HS-5 (cell line): ENCODE measurements around the gene LONRF2.
"Not testable (repeated sequence)": the region's sequence is repeated elsewhere in the genome, so short reads cannot be mapped to it uniquely, and the experiment has no call there.

Experiments
- DNase-seq: peaks from one replicate; pipeline ENCODE4 v3.0.0-alpha.2; 2012; ENCODE audit warnings: low read depth

Gene LONRF2

DNA sequence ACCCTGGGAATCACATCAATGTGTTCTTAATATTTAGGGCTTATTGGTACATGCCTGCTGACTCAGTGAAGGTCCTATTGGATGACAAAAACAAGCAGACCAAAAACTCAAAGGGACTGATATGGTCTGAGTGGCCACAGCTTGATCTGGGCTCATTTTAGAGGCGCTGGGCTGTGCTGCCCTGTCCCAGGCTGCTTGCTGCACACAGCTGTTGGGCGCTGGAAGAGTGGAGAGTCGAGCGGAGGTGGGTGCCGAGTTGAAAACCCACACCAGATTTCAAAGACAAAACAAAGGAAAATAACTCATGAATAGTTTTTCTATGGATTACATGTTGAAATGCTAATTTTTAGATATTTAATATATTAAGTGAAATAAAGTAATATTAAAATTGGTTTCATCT lies 68.5 kb downstream of the LONRF2 start:
- no peak for DNase-seq

DNA sequence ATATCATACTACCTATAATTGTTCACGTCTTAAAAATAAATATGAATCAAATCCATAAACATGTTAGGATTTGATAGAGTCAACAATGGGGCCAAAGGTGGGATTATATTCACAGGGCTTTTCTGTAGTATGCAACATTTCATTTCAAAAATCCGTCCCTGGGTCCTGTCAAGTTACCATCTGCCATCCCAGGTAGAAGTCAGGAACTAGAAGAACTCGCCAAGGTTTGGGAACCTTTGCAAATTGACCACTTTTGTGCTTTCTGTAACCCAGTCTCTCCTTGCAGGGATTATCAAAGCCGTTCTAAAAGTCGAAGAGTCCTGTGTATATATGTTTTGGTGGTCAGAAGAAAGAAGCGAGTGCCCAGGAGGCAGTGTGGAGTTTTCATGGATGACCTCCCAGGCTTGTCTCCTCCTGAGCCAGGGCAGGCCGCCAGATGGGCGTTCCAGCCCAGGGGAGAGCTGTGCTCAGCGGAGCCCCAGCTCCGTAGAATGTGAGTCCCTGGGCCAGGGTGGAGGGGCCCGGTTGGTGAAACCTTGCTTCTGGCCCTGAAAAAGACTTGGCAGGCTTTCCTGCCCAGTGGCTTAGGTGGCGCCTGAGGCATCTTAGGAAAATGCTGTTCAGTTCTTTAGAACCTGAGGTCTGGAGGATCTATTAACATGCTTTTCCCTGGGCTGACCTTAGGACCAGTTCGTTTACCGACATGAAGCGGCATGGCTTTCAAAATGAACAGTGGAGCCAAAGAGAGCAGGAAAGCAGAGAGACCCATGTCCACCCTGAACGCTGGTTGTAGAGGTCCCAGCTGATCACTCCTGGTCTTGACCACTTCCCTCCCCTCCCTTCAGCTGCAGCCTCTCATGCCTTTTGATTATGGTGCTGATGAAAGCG lies 69.2 kb downstream of the LONRF2 start:
- DNase-seq = no peak

DNA sequence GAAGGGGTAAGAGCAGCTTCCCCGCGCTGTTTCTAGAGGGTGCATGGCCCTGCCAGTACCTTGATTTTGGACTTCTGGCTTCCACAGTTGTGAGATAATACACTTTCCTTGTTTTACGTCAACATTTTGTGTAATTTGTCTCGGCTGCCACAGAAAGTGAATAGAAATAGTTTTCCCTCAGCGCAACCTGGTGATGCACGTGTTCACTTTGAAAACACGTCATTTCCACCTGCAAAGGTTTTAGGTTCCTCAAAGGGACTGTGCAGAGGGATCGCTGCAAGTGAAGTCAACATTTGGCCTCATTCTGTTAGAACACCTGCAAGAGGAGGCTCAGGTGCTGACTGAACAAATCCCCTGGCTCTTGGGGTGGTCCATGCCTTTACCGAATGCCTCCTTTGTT lies 71.7 kb downstream of the LONRF2 start:
- DNase-seq = no peak

DNA sequence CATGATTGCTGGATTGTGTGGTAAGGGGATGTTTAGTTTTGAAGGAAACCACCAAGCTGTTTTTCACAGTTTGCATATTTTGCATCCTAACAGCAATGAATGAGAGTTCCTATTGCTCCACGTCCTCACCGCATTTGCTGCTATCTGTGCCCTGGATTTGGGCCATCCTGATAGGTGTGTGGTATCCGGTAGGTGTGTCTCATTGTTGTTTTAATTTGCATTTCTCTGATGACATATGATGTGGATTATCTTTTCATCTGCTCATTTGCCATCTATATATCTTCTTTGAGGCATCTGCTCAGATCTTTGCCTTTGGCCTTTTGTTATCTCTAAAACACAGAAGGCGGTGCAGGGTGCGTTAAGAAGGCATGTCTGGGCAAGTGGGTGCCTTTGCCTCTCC lies 73.3 kb downstream of the LONRF2 start:
- no peak for DNase-seq

DNA sequence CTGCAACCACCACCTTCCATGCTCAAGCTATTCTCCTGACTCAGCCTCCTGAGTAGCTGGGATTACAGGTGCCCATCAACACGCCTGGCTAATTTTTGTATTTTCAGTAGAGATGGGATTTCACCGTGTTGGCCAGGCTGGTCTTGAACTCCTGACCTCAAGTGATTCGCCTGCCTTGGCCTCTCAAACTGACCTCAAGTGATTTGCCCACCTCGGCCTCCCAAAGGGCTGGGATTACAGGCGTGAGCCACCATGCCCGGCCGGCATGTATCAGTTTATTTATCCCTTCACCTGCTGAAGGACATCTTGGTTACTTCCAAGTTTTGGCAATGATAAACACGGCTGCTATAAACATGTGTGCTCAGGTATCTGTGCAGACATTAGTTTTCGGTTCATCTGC lies 73.7 kb downstream of the LONRF2 start:
- DNase-seq = not testable (repeated sequence)

DNA sequence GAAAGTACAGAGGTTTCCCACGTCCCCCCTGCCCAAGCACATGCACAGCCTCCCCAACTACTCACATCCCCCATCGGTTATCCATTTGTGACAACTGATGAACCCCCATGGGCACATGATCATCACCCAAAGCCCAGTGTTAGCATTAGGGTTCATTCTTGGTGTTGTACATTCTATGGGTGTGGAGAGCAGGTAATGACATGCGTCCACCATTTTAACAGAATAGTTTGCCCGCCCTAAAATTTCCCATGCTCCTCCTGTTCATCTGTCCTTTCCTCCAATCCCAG lies 74.3 kb downstream of the LONRF2 start:
- DNase-seq = no peak

DNA sequence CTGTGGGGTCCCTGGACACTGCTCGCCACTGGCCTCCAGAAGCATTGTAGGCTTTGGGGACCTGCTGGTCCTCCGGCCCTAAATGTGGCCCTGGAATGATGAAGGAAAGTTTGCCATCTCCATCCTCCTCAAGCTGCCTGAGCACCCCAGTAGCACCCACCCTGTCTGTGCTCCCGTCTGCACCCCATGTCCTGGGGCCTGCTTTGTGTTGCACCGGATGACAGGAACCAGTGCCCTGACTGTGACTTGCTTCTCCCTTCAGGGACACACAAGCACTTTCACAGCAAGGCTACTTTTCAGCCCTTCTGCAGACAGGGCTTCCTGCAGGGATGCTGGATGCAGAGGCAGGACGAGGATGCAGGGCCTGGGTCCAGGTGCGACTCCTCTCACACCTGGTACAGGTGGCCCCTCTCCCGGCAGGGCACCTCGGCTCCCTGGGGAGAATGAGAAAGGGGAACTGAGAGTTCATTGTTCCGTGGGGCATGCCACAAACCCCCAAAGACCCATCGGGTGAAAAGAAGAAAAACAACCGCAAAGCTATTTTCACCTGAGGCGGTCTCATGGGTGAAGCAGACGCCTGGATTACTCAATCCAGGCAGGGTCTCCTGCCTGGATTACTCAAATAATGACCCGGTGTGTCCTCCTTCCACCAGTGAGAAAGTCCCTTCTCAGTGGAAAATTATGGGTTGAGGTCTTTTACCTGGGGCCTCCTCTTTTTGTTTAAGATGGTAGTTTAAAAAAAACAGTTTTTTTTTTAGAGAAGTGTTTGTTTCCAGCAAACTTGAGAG lies 74.9 kb downstream of the LONRF2 start:
- no peak for DNase-seq

DNA sequence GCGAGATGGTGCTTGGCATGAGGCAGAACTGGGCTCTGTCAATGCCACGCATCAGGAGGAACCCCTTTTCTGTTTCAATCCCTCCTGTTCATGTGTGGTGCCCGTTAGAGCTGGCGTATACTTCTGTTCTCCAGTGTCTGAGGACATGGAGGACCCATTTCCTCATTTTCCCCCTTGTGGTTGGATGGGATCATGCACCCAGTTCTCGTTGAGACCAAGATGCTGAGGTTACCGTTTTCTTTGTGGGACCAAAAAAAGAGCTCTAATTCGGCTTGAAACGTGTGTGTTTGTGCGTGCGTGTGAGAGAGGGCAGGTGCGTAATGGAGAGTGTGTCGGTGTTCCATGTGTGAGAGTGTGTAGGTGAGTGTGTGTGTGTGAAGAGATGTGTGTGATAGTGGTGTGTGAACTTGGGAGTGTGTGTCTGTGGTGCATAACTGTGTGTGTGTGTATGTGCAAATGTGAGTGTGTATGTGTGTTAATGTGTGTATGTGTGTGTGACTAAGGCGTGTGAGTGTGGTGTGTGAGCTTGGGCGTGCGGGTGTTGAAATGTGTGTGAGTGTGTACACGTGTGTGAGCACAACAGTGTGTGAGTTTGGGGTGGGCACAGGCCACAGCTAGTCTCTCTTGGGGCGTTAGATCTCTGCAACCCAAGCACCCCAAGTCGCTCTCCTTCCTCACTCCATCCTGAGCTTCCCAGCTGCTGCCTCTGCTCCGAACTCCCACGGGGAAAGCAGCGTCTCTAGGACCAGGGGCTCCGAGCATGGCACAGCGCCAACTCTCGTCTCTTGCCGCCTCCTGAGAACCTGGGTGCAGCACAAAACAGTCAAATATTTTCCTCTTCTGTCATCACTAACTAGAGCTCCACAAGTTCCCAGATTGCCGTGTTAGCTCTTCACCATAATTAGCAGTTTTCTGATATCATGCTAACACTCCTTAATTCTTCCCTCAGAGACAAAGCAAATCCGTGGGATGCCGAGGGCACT lies 75.8 kb downstream of the LONRF2 start:
- no peak for DNase-seq

DNA sequence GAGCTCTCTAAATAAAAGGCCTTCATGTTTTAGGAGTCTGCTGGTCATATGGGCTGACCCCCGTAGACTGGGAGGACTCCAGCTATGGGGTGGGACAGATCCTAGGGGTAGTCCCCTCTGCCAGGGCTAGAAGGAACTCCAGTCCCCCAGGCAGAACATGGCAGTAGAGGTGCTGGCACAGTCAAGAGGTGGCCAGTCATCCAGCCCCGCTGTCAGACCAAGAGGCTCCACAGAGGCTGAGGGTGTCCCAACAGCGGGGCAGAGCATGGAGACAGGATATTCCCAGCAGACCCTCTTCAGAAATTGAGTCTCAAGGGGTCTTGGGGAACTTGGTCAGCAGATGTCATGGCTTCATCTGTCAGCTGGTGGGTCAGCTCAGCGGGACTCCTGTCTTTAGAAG lies 76.6 kb downstream of the LONRF2 start:
- no peak for DNase-seq

DNA sequence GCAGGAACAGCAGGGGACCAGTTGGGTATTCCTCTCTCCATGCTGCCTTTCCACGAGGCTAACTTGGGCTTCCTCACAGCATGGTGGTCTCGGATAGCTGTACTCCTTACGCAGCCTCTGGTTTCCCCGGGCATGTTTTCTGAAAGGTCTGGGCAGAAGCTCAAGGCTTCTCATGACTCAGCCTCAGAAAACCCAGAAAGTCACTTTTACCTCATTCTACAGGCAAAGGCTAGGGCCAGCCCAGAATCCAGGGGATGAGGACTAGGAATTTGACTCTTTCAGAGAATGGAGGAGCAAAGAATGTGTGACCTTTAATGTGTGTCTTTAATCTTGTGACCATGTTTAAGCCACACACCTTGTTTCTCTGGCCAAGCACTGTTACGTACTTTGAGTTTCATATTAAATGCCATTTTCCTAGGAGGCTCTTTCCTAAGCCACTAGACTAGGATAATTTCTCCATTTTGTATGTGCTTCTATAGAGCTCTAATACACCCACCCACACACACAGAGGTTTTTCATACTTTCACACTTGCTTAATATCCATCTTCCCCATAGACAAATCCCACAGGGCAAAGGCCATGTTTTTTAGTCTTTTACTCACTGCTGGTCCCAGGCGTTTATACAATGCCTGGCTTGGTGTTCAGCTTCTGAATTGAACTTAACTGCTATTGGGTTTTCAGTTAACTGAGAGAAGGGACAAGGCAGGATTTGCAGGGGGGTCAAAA lies 77.3 kb downstream of the LONRF2 start:
- DNase-seq = peak; percentile 29

DNA sequence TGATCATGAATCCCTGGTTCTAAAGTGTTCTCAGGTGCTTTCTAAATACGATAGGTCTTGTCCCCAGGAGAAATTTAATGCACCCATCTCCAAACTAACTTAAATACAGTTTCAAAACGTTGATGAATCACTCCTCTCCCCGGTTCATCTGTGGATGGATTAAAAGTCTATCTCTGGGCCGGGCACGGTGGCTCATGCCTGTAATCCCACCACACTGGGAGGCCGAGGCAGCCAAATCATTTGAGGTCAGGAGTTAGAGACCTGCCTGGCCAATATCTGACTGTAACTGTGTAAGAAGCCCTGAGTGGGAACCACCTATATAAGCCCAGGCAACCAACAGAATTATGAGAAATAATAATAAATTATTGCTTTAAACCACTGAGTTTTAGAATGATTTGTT lies 78.7 kb downstream of the LONRF2 start:
- no peak for DNase-seq

DNA sequence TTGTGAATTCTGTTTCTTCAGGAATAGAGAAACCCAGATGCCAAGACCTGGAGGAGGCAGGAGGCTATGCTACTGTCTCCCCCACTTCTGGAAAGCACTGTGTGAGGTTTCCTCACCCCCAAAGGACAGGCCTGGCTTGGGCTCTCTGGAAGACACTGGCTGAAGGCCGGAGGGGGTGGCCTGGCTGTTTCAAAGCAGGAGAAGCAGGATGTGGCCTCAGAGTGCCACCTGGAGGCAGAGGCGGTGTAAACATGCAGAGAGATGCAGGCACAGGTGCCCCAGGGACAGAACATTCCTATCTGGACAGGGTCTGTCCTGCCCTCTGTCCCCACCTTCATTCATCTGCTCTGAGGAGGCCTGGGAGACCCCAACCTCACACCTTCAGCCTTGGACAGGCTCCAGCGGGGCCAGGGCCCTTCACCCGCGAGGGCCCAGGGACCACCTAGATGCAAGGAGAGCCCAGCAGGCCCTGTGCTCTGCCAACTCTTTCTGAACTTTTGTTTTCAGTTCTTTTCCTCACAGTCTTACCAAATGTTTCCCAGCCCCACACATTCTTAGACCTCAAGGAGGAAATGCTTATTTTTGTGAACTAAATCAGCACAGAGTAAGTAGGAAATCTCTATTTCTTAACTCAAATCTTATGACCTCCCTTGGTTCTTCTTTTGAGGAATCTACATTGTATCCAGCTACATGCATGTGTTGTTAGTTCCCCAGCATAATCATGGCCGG lies 79.2 kb downstream of the LONRF2 start:
- DNase-seq = peak; percentile 59

DNA sequence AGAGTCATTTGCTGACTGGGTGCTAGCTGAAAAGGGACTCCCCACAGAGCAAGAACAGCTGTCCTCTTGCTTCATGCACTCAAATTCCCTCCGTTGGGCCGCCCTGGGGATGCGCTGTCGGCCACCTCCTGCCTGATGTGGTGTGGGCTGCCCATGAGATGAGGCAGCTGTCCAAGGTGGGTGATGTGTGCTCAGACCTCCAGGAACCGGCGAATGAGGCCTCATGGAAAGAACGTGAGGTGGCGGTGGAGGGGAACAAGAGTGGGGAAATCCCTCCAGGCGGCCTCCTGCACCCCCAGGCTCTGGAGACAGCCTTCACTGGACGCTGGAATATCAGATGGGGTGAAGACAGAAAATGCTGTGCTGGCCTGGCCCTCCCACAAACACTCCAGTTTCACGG lies 79.8 kb downstream of the LONRF2 start:
- DNase-seq = no peak

DNA sequence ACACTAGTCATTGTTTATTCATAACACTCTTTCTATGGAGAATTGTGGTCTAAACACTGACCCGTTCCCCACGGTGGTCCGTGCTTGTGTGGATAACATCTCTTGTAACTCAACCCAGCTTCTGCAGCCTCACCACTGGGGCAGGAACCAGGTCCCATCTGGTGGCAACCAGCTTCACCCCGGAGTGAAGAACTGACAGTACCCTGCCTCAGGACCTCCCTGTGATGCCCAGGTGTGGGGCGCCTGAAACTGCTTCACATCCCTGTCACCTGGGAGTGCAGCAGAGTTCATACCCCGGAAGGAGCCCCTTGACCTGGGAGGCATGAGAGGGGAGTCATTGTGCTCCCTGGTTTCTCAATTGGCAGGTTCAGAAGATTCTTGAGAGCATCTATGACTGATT lies 81.1 kb downstream of the LONRF2 start:
- DNase-seq = no peak

DNA sequence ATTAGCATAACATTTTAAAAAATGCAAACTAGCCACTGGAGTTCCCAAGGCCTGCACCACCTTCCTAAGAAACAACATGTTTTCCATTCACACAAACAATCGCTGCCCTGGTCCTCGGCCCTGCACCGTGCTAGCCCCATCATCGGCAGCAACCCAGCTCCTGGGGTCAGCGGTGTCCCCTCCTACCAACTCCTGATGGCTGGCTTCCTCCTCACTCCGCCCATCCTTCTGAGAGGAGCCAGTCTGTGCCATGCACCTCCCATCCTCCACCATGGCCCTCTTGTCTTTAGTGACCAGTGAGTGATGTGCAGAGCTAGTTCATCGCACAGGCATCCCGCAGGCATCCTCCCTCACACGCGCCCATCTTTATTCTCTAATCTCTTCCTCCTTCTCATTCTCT lies 81.9 kb downstream of the LONRF2 start:
- no peak for DNase-seq

DNA sequence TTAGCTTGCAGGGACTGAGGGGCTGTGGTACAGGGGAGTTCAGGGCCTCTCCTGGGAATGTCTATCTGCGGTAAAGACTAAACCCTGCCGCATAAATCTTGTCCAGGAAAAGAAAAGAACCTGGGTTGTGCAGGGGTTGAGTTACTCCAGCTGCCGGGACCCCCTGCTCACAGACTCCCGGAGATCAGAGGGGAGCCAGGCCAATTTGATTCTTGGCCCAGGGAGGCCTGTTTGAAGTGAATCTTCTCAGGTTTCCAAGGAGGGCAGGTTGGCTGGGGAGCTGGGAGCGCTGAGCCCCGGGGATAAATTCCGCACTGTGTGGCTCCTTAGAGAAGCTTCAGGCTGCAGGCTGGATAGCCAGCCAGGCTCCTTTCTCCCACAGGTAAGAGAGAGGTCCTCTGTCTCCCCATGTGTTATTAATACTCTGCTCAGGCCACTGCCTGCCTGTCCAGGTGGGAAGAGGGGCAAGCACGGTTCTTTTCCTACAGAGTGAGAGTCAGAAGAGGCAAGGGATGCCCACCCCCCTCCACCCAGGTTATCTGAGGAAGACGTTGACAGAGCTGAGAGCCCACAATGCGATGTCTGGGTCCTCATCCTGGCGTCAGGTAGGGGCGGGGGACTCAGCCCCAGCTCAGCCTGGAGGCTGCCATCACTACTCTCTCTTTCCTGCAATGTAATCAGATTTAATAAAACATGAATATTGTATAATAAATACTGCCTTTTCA lies 82.7 kb downstream of the LONRF2 start:
- no peak for DNase-seq

DNA sequence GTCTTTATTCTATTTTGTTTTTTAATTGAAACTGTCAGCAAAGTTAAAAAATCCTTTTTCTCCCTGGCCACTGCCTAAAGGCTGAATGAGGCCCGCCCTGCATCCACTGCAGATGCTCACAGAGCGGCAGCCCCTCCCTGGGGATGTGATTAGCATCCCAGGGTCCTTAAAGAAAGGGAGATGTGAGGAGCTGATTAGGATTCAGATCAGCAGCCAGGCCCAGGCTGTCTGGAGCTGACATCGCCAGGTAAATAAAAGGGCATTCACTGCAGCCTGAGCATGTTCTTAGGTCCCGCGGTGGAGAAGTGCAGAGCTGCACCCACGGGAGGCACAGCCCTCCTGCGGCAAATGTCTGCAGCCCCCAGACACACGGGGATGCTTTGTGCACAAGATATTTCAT lies 83.8 kb downstream of the LONRF2 start:
- DNase-seq = no peak

DNA sequence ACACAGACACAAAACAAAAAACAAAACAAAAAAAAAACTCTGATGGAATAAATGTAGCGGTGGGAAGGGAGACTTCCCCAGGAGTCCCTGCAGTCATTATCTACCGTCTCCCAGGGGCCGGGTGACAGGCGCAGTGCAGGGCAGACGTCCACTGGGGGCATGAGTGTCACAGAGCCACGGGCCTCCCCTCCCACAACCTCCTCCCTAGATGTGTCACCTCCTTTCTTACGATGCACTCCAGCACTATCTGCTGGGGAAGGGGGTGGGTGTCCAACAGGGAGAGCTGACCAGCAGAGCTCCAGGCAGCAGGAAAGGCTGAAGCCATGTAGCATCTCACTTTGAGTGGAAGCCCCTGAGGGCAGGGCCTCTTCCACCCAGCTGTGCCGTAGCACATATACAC lies 84.5 kb downstream of the LONRF2 start:
- no peak for DNase-seq

DNA sequence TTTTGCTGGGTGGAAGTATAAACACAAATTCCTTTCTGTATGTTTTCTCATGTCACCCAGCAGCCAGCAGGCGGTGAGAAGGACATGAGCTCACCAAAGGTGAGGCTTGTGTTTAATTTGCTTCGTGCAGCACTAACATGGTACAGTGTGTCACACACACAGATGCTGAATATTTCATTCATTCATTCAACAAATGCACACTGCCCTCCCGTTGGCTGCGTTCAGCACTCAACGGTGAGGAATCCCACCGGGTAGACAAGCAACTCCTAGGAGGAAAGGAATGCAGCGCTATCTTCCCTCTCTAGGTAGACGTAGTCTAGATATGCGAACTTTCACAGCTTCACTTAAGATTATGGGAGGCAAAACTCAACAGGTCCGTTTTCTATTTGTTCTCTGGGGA lies 85.1 kb downstream of the LONRF2 start:
- no peak for DNase-seq

DNA sequence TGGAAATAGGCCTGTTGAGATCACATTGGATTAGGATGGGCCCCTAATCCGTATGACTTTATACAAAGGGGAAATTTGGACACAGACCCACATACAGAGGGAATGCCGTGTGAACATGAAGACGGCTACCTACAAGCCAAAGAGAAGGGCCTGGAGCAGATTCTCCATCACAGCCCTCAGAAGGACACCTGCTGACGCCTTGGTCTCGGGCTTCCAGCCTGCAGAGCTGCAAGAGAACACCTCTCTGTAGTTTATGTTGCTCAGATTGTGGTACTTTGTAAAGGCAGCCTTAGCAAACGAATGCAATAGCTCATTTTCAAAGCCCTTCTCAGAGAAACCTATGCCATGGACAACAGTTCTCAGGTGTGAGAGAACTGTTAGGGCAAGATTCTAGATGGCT lies 86.1 kb downstream of the LONRF2 start:
- DNase-seq = no peak
